ENCODE results near the gene ZNF407.

Gene ZNF407

GRCh38 chr18:74914648-74915047, 317.0 kb downstream of the ZNF407 start:
- no peak for DNase-seq (ENCODE audit: low read depth)
- H3K4me3 ChIP-seq (ENCODE audit: low read depth, low read length) = no peak overlapping the region
- TF ChIP-seq CTCF (IDR thresholded peaks at IDR 0.05; ENCODE audit: low read depth, low read length, missing control alignments) = no peak

DNA sequence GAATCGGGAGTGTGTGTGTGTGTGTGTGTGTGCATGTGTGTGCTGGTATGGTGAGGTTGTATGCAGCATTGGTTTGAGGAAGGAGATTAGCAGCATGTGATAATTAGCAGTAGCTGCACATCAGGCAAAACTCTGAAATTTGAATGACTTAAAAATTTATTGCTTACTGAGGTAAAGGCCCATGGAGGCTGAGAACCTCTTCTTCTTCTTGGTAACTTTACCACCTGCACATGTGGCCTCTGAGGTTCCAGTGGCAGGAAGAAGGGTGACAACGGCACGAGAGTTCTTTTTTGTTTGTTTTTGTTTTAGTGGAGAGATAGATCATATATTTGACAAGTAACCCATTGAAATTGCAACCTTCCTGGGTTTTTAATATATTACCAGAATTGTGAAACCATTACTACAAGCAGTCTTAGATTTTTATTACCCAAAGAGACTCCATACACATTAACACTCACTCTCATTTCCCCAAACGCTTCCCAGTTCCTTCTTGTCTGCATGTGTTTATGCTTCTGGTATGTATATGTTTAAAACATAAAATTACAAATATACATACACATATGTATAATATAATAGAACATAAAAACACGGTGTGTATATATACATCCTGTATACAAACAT, 319.2 kb downstream of the ZNF407 start:
- H3K4me3 ChIP-seq (ENCODE audit: low read depth, low read length) = no peak overlapping the region

DNA sequence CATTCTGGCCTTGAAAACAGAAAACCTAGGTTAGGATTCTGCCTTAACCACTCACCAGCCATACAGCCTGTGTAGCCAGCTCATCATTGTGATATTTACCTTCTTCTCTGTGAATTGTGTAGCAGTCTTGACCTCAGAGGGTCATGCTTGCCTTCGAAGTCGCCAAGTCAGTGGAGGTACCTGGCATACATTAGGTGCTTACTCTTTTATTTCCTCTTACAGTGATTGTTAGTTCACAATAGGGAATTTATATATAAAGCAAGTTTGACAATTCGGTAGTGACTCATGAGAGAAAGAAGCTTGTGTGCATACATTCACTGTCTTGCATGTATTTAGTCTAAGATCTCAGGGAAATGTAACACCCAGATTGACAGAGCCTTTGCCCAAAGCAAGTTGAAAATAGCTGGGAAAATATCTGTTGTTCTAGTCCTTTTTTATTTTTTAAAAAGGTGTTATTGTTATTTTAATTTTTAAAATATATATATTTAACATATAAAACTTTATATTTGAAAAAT, 320.7 kb downstream of the ZNF407 start:
- DNase-seq (ENCODE audit: low read depth) = no peak
- TF ChIP-seq CTCF (IDR thresholded peaks at IDR 0.05; ENCODE audit: low read depth, low read length, missing control alignments) = no peak
- no peak overlapping the region for H3K4me3 ChIP-seq (ENCODE audit: low read depth, low read length)

More for the DNA sequence above, 319.2 kb downstream of the ZNF407 start:
- no peak for TF ChIP-seq CTCF (IDR thresholded peaks at IDR 0.05; ENCODE audit: low read depth, low read length, missing control alignments)
- DNase-seq (ENCODE audit: low read depth) = no peak

- no peak for DNase-seq (ENCODE audit: low read depth)
- no peak for TF ChIP-seq CTCF (IDR thresholded peaks at IDR 0.05; ENCODE audit: low read depth, low read length, missing control alignments)
- H3K4me3 ChIP-seq (ENCODE audit: low read depth, low read length) = no peak overlapping the region
Measured at GRCh38 chr18:74921057-74921820, 323.6 kb downstream of the ZNF407 start.

DNA sequence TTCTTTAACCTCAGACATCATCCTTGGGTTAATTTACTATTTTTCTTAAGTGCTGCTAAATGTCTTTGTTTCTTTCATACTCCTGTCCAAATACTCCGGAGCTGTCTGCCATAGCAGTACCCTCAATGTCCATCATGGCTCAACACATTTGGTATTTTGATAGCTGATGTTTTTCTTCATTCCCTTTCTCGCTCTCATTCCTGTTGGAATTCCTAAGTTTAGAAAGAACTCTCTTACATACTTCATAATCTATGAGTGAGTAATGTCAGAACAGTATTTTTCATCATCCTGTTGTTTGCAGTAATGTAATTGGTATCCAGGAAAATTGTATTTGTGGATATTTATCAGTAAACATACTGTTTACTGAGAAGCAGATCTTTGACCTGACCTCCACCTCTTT, 328.4 kb downstream of the ZNF407 start:
- no peak for TF ChIP-seq CTCF (IDR thresholded peaks at IDR 0.05; ENCODE audit: low read depth, low read length, missing control alignments)
- DNase-seq (ENCODE audit: low read depth) = no peak
- H3K4me3 ChIP-seq (ENCODE audit: low read depth, low read length) = no peak overlapping the region

- TF ChIP-seq CTCF (IDR thresholded peaks at IDR 0.05; ENCODE audit: low read depth, low read length, missing control alignments) = no peak
- no peak overlapping the region for H3K4me3 ChIP-seq (ENCODE audit: low read depth, low read length)
- DNase-seq (ENCODE audit: low read depth) = no peak
Measured at GRCh38 chr18:74928194-74928968, 330.7 kb downstream of the ZNF407 start.
